B cell (primary cell): Measurements from ENCODE around the gene PSKH1. TPM values are rescaled to one million over a fixed set of nuclear protein-coding genes. Genes with fewer than 3 reads are reported as not detected.

Experiments used
- ATAC-seq: fragments of 200-7000 bp; cut with Tn5 transposase; one replicate; pipeline ENCODE4 v1.10.0; 2021; ENCODE audit warnings: low read depth, mild to moderate bottlenecking, moderate number of reproducible peaks, moderate library complexity
- CTCF ChIA-PET: fragments of 350-600 bp; sonication (Branson Sonifier 250); formaldehyde crosslinking; loops from one replicate; lab custom pipeline; 2021; ENCODE audit warnings: antibody characterized with exemption, inconsistent platforms; lab: Charles Lee
- POLR2A ChIA-PET: fragments of 350-600 bp; sonication (Branson Sonifier 250); formaldehyde crosslinking; loops from one replicate; lab custom pipeline; 2021; ENCODE audit warnings: antibody characterized with exemption; lab: Charles Lee
- DNase-seq: peaks from one replicate; pipeline ENCODE4 v3.0.0; 2013
- H2AFZ ChIP-seq: 2 replicates; pipeline ENCODE4 v1.6.1; 2012; ENCODE audit warnings: mild to moderate bottlenecking, low read depth, low read length; ENCODE audit not compliant: insufficient read depth, poor library complexity, severe bottlenecking
- H3K27ac ChIP-seq, 2 donors: 1 replicate in 1 of 2; 2 replicates in 1 of 2; pipeline ENCODE4 v1.5.1; 2012 to 2013; ENCODE audit warnings: low read length in 2 of 2, mild to moderate bottlenecking in 2 of 2, moderate library complexity in 1 of 2
- H3K27me3 ChIP-seq, 4 experiments: fragments of 200-600 bp in 1 of 4; sonication (generic) in 1 of 4; replicated peaks in 1 of 4; 1 replicate in 2 of 4; 2 replicates in 2 of 4; pipeline versions ENCODE4 v1.6.1 to v1.7.0; 2013 to 2016; ENCODE audit warnings: low read length in 3 of 4, mild to moderate bottlenecking in 2 of 4, mixed read lengths in 1 of 4, moderate library complexity in 1 of 4; ENCODE audit not compliant: insufficient read depth in 4 of 4, control insufficient read depth in 3 of 4; ENCODE audit errors: control extremely low read depth in 1 of 4
- H3K36me3 ChIP-seq, 2 experiments: replicated peaks in 1 of 2; 1 replicate in 1 of 2; 2 replicates in 1 of 2; pipeline versions ENCODE4 v1.6.1 to v1.7.1; 2013; ENCODE audit warnings: low read length in 1 of 2; ENCODE audit not compliant: insufficient read depth in 2 of 2, control insufficient read depth in 1 of 2; ENCODE audit errors: control extremely low read depth in 1 of 2, extremely low read depth in 1 of 2
- H3K4me1 ChIP-seq, 2 donors: fragments of 200-600 bp in 1 of 2; sonication (generic) in 1 of 2; 1 replicate in 1 of 2; 2 replicates in 1 of 2; pipeline versions ENCODE4 v1.5.1 to v1.6.1; 2013 to 2017; ENCODE audit warnings: low read length in 2 of 2; ENCODE audit not compliant: control insufficient read depth in 2 of 2, insufficient read depth in 2 of 2
- H3K4me2 ChIP-seq: replicated peaks from 2 replicates; pipeline ENCODE3; 2012; ENCODE audit warnings: mild to moderate bottlenecking, low read depth, low read length; ENCODE audit not compliant: poor library complexity, severe bottlenecking
- H3K4me3 ChIP-seq, 5 experiments: fragments of 200-600 bp in 1 of 5; sonication (generic) in 1 of 5; 1 replicate in 3 of 5; 2 replicates in 2 of 5; pipeline versions ENCODE4 v1.5.1 to v1.7.0; 2011 to 2016; ENCODE audit warnings: low read length in 4 of 5, mild to moderate bottlenecking in 4 of 5, low read depth in 2 of 5, control low read depth in 1 of 5, moderate library complexity in 1 of 5; ENCODE audit not compliant: insufficient read depth in 1 of 5; ENCODE audit errors: control extremely low read depth in 1 of 5, extremely low read depth in 1 of 5
- H3K79me2 ChIP-seq: fragments of 200-600 bp; sonication (generic); one replicate; pipeline ENCODE4 v1.6.0; 2016; ENCODE audit warnings: low read length; ENCODE audit not compliant: control insufficient read depth, insufficient read depth
- H3K9ac ChIP-seq: fragments of 200-600 bp; sonication (generic); 2 replicates; pipeline ENCODE4 v1.6.1; 2017; ENCODE audit warnings: mild to moderate bottlenecking, low read length, moderate library complexity
- H3K9me3 ChIP-seq, 3 donors: one replicate each; pipeline versions ENCODE4 v1.6.1 to v1.7.1; 2013; ENCODE audit warnings: low read length in 2 of 3; ENCODE audit not compliant: control insufficient read depth in 2 of 3, insufficient read depth in 1 of 3; ENCODE audit errors: control extremely low read depth in 1 of 3
- H4K20me1 ChIP-seq: 2 replicates; pipeline ENCODE4 v1.6.0; 2012; ENCODE audit warnings: mild to moderate bottlenecking, low read length; ENCODE audit not compliant: insufficient read depth, control insufficient read depth, poor library complexity, severe bottlenecking
- H3K27ac Mint-ChIP-seq: one replicate; pipeline ENCODE4 v1.8.0; 2021; ENCODE audit warnings: mixed read lengths
- H3K27me3 Mint-ChIP-seq: one replicate; pipeline ENCODE4 v1.8.0; 2021; ENCODE audit warnings: mixed read lengths
- H3K4me1 Mint-ChIP-seq: one replicate; pipeline ENCODE4 v1.8.0; 2021; ENCODE audit warnings: mixed read lengths
- H3K4me3 Mint-ChIP-seq: one replicate; pipeline ENCODE4 v1.8.0; 2021; ENCODE audit warnings: mixed read lengths
- H3K9me3 Mint-ChIP-seq: one replicate; pipeline ENCODE4 v1.8.0; 2022; ENCODE audit warnings: mixed read lengths; ENCODE audit not compliant: insufficient read depth
- CTCF ChIP-seq: fragments of 200-600 bp; IDR thresholded peaks from one replicate; pipeline ENCODE4 v1.8.0; 2022; ENCODE audit warnings: antibody characterized with exemption, mild to moderate bottlenecking
- EZH2 ChIP-seq: IDR thresholded peaks from 2 replicates; pipeline ENCODE4 v1.6.1; 2012; ENCODE audit warnings: borderline replicate concordance, low read depth, mild to moderate bottlenecking, moderate library complexity, low read length; ENCODE audit not compliant: insufficient read depth, poor library complexity, severe bottlenecking
- WGBS: methylation state at CpG from one replicate; pipeline ENCODE4 v1.1.5; 2013; ENCODE audit warnings: missing lambda C conversion rate; ENCODE audit not compliant: insufficient coverage; 5-methylcytosine and 5-hydroxymethylcytosine counted together
- intact Hi-C: fragments of 100-400 bp; cut with micrococcal nuclease; formaldehyde crosslinking; loops from one replicate; pipeline ENCODE4 v1.10.0; 2022
- polyA plus RNA-seq: library from polyadenylated mRNA; depleted of rRNA; stranded (reverse); fragments of >200 nt; gene quantifications from 2 replicates; pipeline ENCODE4 v1.2.3, GENCODE V29; 2012
- total RNA-seq, 2 donors: library from RNA; stranded (reverse); fragments of 120-200 nt in 1 of 2; gene quantifications; 1 replicate in 1 of 2; 2 replicates in 1 of 2; pipeline versions ENCODE4 v1.2.3 to v1.2.4, GENCODE V29; 2013 to 2022

The PSKH1 gene
- total and polyA plus RNA-seq, 2 donors (not counting 1 experiment from before 2014, with no cell fraction given): 20.1 to 29.1 TPM

DNA sequence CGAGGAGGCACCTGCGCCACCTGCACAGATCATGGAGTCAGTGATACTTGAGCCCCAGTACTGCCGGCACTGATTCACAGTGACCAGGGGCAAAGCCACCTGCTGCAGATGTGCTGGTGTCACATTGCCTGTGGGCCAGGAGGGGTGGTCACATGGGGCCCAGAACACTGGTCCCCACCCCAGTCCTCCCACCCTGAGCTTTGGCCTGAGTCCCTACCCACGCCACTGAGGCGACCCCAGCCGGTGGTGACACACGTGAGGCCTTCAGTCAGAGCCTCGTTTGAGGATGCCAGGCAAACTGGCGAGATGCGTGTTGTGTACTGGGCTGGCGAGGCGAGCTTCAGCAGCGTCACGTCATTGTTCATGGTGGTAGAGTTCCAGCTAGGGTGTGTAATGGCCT lies 37.1 kb downstream of the PSKH1 start:
- no peaks in the 10 kb centered on the region for H3K9me3 Mint-ChIP-seq

More for the DNA sequence above, 37.1 kb downstream of the PSKH1 start:
- POLR2A ChIA-PET: interaction anchor here (0.5 to 0.6 kb wide), 2 partner anchors 159 to 262 kb away, joined by 3 to 5 read pairs; no protein-coding TSS in a partner anchor
- no peaks in the 10 kb centered on the region for H3K9me3 ChIP-seq
- no peak overlapping the region for H3K9ac ChIP-seq
- peaks cover 13 to 23% of the 10 kb centered on the region in 2 donors for H3K4me1 ChIP-seq
- 95% methylated on average over 13 of the region's 14 CpGs for WGBS
- peaks cover 53% of the 10 kb centered on the region for H4K20me1 ChIP-seq
- DNase-seq (no peak), ATAC-seq (no peak)
- H3K4me2 ChIP-seq: no peak overlapping the region
- H3K79me2 ChIP-seq: peaks cover 30% of the 10 kb centered on the region
- no peak overlapping the region for H3K4me3 ChIP-seq
- no peak overlapping the region for H2AFZ ChIP-seq
- peaks cover 7 to 61% of the 10 kb centered on the region in 2 experiments for H3K36me3 ChIP-seq
- Mint-ChIP-seq H3K4me1 (peaks cover 28% of the 10 kb centered on the region), H3K27ac (no peak overlapping the region), H3K27me3 (no peaks in the 10 kb centered on the region), H3K4me3 (no peak overlapping the region)
- intact Hi-C loops: no loop called here
- TF ChIP-seq EZH2 (no peak), CTCF (no peak)
- no peaks in the 10 kb centered on the region for H3K27me3 ChIP-seq
- H3K27ac ChIP-seq: no peak overlapping the region
- CTCF ChIA-PET: interaction anchor here (1.0 to 3.6 kb wide), 3 partner anchors 47 to 247 kb away, joined by 3 to 30 read pairs (median 4); partner anchors contain the start of gene NRN1L
